Activated naive CD4-positive, alpha-beta T cell treated with anti-CD3 and anti-CD28 coated beads, Interleukin-2, amount 50 U/mL, for 24 hours (primary cell): ENCODE results near the gene PELO.

Source experiments
- H3K27ac Mint-ChIP-seq: one replicate; pipeline ENCODE4 v1.8.0; 2021; ENCODE audit warnings: mild to moderate bottlenecking, mixed read lengths
- H3K27me3 Mint-ChIP-seq: one replicate; pipeline ENCODE4 v1.8.0; 2021; ENCODE audit warnings: mixed read lengths
- H3K36me3 Mint-ChIP-seq: one replicate; pipeline ENCODE4 v1.8.0; 2021; ENCODE audit warnings: mixed read lengths
- H3K4me1 Mint-ChIP-seq: one replicate; pipeline ENCODE4 v1.8.0; 2021; ENCODE audit warnings: mixed read lengths
- H3K4me3 Mint-ChIP-seq: one replicate; pipeline ENCODE4 v1.8.0; 2021; ENCODE audit warnings: mild to moderate bottlenecking, mixed read lengths
- H3K9me3 Mint-ChIP-seq: one replicate; pipeline ENCODE4 v1.8.0; 2021; ENCODE audit warnings: mixed read lengths

Gene PELO

DNA sequence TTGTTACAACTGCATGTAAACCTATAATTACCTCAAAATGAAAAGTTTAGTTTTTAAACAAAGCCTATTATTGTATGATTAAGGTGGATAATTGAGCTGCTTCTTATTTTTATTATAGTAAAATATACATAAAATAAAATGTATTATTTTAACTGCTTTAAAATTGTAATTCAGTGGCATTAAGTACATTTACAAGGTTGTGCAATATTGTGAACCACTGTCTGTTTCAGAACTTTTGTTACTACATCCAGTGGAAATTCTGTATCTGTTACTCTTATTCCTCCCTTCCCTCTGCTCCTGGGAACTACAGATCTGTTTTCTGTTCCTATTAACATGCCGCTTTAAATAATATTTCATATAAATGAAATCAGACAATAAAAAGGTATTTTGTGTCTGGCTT, 37.1 kb downstream of the PELO start:
- Mint-ChIP-seq H3K4me1 (peaks cover 7% of the 10 kb centered on the region), H3K9me3 (no peaks in the 10 kb centered on the region), H3K27ac (no peak overlapping the region), H3K27me3 (no peaks in the 10 kb centered on the region), H3K36me3 (peaks cover 1% of the 10 kb centered on the region), H3K4me3 (no peak overlapping the region)

DNA sequence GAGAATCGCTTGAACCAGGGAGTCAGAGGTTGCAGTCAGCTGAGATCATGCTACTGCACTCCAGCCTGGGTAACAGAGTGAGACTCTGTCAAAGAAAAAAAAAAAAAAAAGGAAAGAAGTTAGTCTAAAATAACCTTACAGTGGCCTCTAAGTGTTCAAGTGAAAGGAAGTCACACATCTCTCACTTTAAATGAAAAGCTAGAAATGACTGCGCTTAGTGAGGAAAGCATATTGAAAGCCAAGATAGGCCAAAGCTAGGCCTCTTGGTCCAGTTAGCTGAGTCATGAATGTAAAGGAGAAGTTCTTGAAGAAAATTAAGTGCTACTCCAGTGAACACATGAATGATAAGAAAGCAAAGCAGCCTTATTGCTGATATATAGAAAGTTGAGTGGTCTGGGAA, 38.1 kb downstream of the PELO start:
- Mint-ChIP-seq H3K27ac (no peak overlapping the region), H3K36me3 (peaks cover 1% of the 10 kb centered on the region), H3K4me1 (peaks cover 7% of the 10 kb centered on the region), H3K4me3 (no peak overlapping the region), H3K27me3 (no peaks in the 10 kb centered on the region), H3K9me3 (no peaks in the 10 kb centered on the region)

DNA sequence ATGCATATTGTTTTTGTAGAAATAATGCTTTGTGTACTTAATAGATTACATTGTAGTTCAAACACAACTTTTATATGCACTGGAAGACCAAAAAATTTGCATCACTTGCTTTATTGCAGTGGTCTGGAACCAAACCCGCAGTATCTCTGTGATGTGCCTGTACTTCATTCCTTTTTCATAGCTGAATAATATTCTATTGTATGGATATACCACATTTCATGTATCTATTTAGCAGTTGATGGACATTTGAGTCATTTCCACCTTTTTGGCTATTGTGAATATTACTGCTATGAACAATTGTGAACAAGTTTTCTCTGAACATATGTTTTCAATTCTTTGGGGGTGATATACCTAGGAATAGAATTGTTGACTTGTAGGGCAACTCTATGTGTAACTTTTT, 40.1 kb downstream of the PELO start:
- H3K4me3 Mint-ChIP-seq = no peak overlapping the region
- H3K9me3 Mint-ChIP-seq = no peaks in the 10 kb centered on the region
- H3K4me1 Mint-ChIP-seq = peaks cover 7% of the 10 kb centered on the region
- H3K27ac Mint-ChIP-seq = no peak overlapping the region
- H3K27me3 Mint-ChIP-seq = no peaks in the 10 kb centered on the region
- H3K36me3 Mint-ChIP-seq = peaks cover 1% of the 10 kb centered on the region

DNA sequence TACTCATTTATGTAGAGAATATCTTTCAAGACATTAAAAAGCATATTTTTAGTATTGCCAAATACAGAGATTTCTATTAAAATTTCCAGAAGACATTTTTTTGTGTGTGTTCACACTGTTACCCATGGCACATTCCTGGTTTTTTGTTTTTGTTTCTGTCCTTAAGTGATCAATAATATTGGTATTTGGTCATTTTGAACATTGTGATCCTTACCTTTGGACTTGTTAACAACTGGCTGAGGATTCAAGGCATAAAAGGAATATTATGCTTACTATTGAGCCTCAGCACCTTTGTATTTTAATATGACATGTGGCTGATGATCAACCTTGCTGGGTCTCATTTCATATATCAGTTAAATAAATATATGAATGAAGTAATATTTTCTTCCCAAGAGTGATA, 41.9 kb downstream of the PELO start:
- Mint-ChIP-seq H3K9me3 (no peaks in the 10 kb centered on the region), H3K4me1 (peaks cover 7% of the 10 kb centered on the region), H3K36me3 (peaks cover 1% of the 10 kb centered on the region), H3K4me3 (no peak overlapping the region), H3K27ac (no peak overlapping the region), H3K27me3 (no peaks in the 10 kb centered on the region)

DNA sequence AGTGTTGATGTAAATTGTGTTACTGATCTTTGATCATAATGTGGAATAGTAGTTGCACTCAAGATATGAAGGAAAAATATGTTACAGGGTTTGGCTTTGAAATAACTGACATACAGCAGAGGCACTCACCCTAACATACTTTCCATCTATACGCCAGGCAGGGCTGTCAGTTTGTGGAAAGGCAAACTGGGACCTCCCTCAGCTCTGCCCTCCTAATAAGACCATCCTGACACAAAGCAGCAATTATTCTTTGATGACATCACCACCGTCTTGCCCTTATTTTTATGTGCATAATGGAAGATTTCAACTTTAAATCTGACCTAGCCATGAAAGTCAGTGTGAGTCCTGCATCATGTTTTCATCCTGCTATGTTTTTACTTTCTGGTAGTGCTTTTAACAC, 42.9 kb downstream of the PELO start:
- H3K4me1 Mint-ChIP-seq = peaks cover 5% of the 10 kb centered on the region
- no peak overlapping the region for H3K27ac Mint-ChIP-seq
- no peaks in the 10 kb centered on the region for H3K9me3 Mint-ChIP-seq
- no peaks in the 10 kb centered on the region for H3K27me3 Mint-ChIP-seq
- no peak overlapping the region for H3K4me3 Mint-ChIP-seq
- H3K36me3 Mint-ChIP-seq = peaks cover 1% of the 10 kb centered on the region

DNA sequence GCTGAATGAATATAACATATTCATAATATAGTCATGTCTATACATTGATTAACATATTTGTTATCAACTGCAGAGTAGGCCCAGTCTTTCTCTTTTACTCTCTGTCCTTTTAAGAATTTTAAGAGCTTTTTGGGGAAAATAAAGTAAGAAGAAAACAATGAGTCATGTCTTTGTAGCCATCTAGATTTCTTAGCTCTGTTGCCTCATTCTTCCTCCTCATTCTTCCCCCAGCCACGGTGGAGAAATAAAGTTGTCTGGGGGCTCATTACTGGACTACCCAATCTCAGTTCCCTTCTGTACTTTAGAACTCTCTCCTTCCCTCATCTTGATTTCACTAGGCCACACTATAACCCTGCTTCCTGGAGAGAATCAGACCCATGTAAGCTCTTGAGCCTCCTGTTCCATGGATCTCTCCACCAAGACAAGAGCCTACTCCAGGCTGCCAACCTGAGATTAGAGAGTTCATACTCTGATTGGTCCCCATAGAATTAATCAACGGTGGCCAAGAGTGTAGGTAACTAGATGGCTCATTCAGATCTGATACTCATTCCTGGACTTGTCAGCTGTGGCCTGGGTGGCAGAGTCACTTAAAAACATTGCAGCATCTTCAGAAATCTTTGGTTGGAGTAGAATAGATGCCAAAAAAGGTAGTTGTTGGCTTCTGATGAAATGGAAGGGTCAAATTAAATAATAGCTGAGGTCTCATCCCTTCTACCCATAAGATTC, 44.2 kb downstream of the PELO start:
- Mint-ChIP-seq H3K9me3 (no peaks in the 10 kb centered on the region), H3K36me3 (peaks cover 1% of the 10 kb centered on the region), H3K27ac (no peak overlapping the region), H3K27me3 (no peaks in the 10 kb centered on the region), H3K4me1 (no peaks in the 10 kb centered on the region), H3K4me3 (no peak overlapping the region)

DNA sequence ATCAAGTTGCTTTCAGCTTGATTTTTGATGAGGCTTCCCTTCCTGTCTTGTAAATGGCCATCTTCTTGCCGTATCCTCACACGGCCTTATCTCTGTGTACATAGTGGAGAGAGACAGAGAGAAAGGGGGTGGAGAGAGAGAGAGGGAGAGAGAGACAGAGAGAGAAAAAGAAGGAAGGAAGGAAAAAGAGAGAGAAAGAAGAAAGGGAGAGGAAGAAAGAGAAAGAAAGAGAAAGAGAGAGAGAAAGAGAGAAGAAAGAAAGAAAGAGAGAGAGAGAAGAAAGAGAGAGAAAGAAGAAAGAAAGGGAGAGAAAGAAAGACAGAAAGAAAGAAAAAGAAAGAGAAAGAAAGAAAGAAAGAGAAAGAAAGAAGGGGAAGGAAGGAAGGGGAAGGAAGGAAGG, 46.6 kb downstream of the PELO start:
- Mint-ChIP-seq H3K9me3 (no peaks in the 10 kb centered on the region), H3K4me3 (no peak overlapping the region), H3K4me1 (no peaks in the 10 kb centered on the region)

DNA sequence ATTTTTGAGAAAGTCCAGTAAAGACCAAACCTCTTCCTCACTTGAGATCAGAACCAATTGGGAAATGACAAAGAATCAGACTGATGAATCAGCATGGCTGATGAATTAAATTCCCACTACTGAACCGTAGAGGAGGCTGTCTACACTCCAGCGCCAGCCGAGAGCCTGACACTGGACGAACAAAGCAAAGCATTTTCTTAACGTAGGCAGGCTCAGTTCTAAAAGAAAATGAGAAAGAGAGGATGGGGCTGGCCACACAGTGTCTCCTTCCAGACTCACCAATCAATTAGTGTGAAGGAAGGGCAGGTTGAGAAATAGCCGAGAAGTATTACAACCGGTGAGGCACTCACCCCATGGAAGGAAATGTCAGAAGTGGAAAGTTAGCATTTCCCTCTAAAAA, 49.4 kb downstream of the PELO start:
- Mint-ChIP-seq H3K27ac (no peak overlapping the region), H3K9me3 (no peaks in the 10 kb centered on the region), H3K4me3 (no peak overlapping the region), H3K36me3 (no peaks in the 10 kb centered on the region), H3K4me1 (no peaks in the 10 kb centered on the region), H3K27me3 (no peaks in the 10 kb centered on the region)

More for the DNA sequence above, 46.6 kb downstream of the PELO start:
- no peaks in the 10 kb centered on the region for H3K27me3 Mint-ChIP-seq
- H3K27ac Mint-ChIP-seq = no peak overlapping the region
- H3K36me3 Mint-ChIP-seq = no peaks in the 10 kb centered on the region
